ENCODE results near the gene UBE2QL1.

UBE2QL1 gene

DNA sequence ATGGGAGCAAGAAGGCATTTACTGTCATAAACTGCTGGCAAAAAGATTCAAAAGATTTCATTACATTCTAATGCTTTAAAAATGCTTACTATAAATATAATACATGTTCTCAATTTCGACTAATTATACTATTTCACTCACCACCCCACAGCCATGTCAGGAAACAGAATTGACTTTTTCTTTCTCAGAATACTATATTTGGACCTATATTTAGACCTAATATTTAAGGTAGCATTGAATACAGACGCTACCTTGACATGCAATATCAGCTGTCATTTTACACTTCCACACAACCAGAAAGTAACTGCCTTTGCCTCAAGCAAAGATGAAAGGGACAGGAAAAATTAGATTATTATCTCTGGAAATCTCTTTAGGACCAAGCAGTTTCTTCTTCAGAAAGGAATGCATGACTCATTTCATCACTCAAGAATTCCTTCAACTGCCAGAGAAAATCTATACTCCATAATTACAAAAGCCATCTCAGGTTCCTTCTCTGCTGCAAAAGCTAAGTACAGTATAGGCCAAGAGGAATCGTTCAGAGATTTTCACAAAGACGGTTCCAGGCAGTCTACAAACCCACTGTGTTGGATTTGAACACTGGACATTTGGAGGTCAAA lies 11.8 kb upstream of the UBE2QL1 start:
- H3K4me1 ChIP-seq (ENCODE audit: control insufficient read depth in 1 of 2, insufficient read depth in 1 of 2, low read depth in 1 of 2, low read length in 1 of 2), result no peaks in the 10 kb centered on the region
- H3K36me3 ChIP-seq, result no peaks in the 10 kb centered on the region
- no peaks in the 10 kb centered on the region for H3K9me3 ChIP-seq
- TF ChIP-seq, protein P1, sequence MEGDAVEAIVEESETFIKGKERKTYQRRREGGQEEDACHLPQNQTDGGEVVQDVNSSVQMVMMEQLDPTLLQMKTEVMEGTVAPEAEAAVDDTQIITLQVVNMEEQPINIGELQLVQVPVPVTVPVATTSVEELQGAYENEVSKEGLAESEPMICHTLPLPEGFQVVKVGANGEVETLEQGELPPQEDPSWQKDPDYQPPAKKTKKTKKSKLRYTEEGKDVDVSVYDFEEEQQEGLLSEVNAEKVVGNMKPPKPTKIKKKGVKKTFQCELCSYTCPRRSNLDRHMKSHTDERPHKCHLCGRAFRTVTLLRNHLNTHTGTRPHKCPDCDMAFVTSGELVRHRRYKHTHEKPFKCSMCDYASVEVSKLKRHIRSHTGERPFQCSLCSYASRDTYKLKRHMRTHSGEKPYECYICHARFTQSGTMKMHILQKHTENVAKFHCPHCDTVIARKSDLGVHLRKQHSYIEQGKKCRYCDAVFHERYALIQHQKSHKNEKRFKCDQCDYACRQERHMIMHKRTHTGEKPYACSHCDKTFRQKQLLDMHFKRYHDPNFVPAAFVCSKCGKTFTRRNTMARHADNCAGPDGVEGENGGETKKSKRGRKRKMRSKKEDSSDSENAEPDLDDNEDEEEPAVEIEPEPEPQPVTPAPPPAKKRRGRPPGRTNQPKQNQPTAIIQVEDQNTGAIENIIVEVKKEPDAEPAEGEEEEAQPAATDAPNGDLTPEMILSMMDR (IDR thresholded peaks at IDR 0.05), result no peak
- peaks cover 55% of the 10 kb centered on the region for H3K27me3 ChIP-seq
- no peak overlapping the region for H3K4me3 ChIP-seq (ENCODE audit: low read depth in 1 of 2, low read length in 1 of 2)
- H3K27ac ChIP-seq, result no peak overlapping the region

DNA sequence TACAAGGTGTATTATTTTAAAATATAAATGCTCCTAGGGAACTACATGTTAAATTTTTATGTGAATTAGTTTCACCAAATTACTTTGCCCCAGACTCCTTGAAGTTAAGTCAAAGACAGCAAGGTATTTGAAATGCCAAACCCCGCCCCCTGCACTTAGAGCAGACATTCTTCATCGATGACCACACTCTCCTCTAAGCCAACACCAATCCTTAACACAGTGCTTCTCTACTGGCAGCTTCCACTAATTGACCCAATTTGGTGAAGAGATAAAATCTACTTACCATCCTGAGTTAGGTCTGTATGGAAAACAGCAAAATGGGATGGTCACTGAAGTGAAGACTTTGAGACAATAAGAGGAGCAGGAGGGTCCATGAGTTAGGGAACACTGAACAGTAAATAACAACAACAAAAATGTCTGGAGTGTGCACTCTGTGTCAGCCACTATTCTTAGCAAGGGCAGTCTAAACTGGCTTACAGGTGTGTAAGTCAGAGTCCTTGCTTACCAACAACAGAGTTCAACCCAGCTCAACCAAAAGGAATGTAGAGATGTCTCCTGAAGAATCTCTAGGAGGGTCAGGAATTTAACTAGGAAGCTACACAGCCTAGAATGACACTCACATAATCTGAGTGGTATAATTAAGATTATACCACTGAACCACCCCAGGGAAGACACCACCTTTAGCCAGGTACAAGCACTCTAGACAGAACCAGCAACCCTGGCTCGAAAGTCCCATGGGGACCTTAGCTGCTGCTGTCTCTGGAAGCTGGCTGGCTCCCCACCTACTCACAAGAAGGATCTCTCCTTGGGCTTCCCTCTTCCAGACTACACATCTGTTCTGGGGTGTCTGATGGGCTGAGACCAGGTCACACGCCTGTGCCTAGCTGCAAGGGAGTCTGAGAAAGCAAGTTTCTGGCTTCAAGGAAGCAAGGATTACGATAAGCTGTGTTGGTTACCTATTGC lies 8.8 kb upstream of the UBE2QL1 start:
- H3K9me3 ChIP-seq, result no peaks in the 10 kb centered on the region
- H3K4me1 ChIP-seq (ENCODE audit: control insufficient read depth in 1 of 2, insufficient read depth in 1 of 2, low read depth in 1 of 2, low read length in 1 of 2), result no peaks in the 10 kb centered on the region
- TF ChIP-seq, protein P1 (IDR thresholded peaks at IDR 0.05), result no peak
- H3K36me3 ChIP-seq, result no peaks in the 10 kb centered on the region
- H3K27ac ChIP-seq, result no peak overlapping the region
- no peak overlapping the region for H3K4me3 ChIP-seq (ENCODE audit: low read depth in 1 of 2, low read length in 1 of 2)
- H3K27me3 ChIP-seq, result peaks cover 44% of the 10 kb centered on the region

DNA sequence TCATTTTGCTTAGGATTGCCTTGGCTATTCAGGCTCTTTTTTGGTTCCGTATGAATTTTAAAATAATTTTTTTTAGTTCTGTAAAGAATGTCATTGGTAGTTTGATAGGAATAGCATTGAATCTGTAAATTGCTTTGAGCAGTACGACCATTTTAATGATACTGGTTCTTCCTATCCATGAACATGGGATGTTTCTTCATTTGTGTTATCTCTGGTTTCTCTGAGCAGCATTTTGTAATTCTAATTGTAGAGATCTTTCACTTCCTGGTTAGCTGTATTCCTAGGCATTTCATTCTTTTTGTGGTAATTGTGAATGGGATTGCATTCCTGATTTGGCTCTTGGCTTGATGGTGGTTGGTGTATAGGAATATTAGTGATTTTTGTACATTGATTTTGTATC lies 6.3 kb upstream of the UBE2QL1 start:
- Histone ChIP-seq H3K36me3 (no peaks in the 10 kb centered on the region), H3K9me3 (no peaks in the 10 kb centered on the region), H3K4me1 (ENCODE audit: control insufficient read depth in 1 of 2, insufficient read depth in 1 of 2, low read depth in 1 of 2, low read length in 1 of 2) (no peaks in the 10 kb centered on the region), H3K27me3 (peaks cover 55% of the 10 kb centered on the region), H3K27ac (no peak overlapping the region), H3K4me3 (ENCODE audit: low read depth in 1 of 2, low read length in 1 of 2) (no peak overlapping the region)
- TF ChIP-seq, protein P1 (IDR thresholded peaks at IDR 0.05), result no peak

DNA sequence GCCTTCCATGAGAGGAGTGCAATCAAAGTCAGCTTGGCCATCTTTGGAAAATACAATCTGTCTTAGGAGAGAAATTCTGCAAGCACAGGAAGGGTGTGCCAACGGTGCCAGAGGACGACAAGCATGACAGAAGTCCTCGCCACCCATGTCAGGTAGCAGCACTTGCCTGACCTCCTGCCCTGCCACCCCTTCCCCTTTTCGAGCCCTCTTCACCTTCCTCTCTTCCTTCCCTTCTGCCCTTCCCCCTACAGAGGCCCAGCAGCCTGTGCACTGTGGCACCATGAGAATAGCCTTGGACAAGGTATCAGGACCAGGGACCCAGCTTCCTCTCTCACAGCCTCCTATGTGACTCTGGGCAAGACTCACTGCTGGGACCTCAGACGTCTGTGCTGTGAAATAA lies 5.3 kb upstream of the UBE2QL1 start:
- Histone ChIP-seq H3K27me3 (peaks cover 59% of the 10 kb centered on the region), H3K4me3 (ENCODE audit: low read depth in 1 of 2, low read length in 1 of 2) (no peak overlapping the region)
- TF ChIP-seq, protein P1 (IDR thresholded peaks at IDR 0.05), result no peak

DNA sequence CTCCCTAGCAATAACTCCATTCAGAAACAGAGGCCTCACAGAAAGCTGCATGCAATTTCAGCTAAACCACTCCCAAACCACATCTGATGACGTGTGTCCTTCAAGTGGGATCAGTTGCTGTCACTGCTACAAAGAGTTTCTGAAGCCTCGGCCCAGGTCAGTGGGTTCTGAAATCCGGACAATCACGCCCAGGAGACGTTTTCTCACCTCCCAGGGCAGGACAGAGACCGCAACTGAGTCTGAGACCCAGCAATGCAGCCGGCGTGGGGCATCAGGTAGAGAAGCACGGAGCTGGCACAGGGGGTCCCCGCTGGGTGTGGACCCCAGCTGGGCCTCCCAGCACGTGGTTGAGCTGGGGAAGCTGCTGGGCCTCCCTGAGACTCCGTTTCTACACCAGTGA lies 2.6 kb upstream of the UBE2QL1 start:
- Histone ChIP-seq H3K27ac (no peak overlapping the region), H3K4me3 (ENCODE audit: low read depth in 1 of 2, low read length in 1 of 2) (no peak overlapping the region), H3K4me1 (ENCODE audit: control insufficient read depth in 1 of 2, insufficient read depth in 1 of 2, low read depth in 1 of 2, low read length in 1 of 2) (no peaks in the 10 kb centered on the region), H3K36me3 (no peaks in the 10 kb centered on the region), H3K9me3 (no peaks in the 10 kb centered on the region), H3K27me3 (peaks cover 75% of the 10 kb centered on the region)
- TF ChIP-seq, protein P1 (IDR thresholded peaks at IDR 0.05), result no peak

More for the DNA sequence above, 5.3 kb upstream of the UBE2QL1 start:
- Histone ChIP-seq H3K9me3 (no peaks in the 10 kb centered on the region), H3K27ac (no peak overlapping the region), H3K4me1 (ENCODE audit: control insufficient read depth in 1 of 2, insufficient read depth in 1 of 2, low read depth in 1 of 2, low read length in 1 of 2) (no peaks in the 10 kb centered on the region), H3K36me3 (no peaks in the 10 kb centered on the region)

Measured in neutrophil (primary cell).